Stimulated activated CD4-positive, alpha-beta T cell treated with anti-CD3 and anti-CD28 coated beads, Interleukin-15, amount 100 ng/mL, for 1 hour (primary cell): ENCODE results near the gene SMIM31.

Experiments used
- DNase-seq, 2 donors: peaks; one replicate each; pipeline ENCODE4 v3.0.0-alpha.2; 2020; ENCODE audit warnings: low read depth in 1 of 2, low spot score in 1 of 2

The SMIM31 gene

DNA sequence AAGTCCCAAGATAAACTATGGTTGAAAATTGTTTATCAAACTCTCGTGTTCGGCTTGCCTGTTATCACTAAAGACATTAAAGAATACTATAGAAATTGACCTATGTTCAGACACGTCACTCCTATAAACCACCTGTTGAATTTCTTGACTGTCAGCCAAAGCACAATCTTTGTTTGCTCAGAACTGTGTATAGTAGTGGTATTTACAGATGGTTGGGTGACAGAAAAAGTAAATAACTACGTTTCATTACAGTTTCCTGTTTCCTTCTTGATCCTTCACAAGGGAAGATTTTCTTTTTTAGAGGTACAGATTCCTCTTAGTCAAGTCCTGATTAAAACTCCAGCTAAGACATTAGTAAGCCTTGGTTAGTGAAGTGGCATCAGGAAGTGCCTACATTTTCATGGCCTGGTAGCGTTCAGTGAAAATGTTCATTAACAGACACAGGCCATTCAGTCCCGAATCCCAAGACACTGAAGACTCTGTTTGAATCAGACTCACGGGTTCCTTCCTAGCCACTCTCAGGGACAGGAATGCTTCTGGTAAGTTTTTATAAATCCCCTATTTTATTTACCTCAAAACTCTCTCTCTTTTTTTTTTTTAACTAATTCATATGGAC lies at the start of gene SMIM31:
Gene SMIM31, plus strand, starts transcription at position 259 of the 616 bp plus-strand sequence. CDS start 16,313 bp downstream, outside the sequence.
- DNase-seq, result no peak

GRCh38 chr4:164706675-164707074 lies 47.3 kb upstream of the SMIM31 start:
- no peak for DNase-seq

GRCh38 chr4:164716901-164717300 lies 37.0 kb upstream of the SMIM31 start:
- no peak for DNase-seq

GRCh38 chr4:164718827-164719226 lies 35.1 kb upstream of the SMIM31 start:
- DNase-seq, result no peak

DNA sequence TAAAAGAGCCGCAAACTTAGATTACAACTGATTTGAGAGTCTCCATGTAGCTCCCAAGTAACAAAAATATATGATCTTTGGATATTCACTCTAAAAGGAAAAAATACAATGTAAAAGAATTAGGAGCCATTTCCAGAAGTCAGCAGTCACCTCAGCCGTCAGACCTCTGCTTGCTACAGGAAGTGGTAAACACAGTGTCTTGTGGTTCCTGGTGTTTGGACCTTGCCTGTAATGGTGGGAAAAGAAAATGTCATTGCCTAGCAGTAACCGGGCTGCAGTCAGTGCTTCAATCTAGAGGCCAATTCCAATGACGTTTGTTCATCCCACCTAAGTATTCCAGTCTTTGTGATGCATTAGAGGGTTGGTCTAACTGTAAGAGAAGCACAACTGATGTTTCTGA lies 28.9 kb upstream of the SMIM31 start:
- DNase-seq, result no peak

DNA sequence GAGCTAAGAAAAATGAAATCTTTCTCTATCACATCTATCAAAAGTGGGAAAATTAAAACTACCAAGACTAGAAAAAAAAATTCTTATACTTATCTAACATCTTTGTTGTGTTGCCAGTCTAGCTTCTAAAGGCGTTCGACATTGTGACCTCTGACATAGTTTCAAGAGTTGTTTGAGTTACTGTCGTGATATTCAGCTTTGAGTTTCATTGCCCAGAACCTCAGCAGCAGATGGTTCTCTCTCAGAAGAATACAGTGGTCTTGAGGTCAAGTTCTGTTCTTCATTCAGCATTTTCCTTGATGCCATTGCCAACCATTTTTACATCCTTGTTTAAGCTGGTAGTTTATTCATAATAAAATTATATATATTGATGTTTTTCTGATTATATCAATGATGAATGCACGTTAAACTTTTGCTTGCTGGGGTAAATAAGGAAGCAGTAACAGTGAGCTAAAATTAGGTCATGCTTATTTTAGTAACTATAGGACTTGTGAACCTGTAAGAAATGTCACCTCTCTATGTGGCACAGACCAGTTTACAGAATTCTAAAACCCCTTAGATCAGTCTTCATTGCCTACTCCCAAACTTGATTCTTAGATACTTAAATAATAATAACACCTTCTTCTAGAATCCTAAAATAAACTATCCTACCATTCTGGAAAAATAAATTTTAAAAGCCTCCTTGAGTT lies 23.1 kb upstream of the SMIM31 start:
- no peak for DNase-seq

DNA sequence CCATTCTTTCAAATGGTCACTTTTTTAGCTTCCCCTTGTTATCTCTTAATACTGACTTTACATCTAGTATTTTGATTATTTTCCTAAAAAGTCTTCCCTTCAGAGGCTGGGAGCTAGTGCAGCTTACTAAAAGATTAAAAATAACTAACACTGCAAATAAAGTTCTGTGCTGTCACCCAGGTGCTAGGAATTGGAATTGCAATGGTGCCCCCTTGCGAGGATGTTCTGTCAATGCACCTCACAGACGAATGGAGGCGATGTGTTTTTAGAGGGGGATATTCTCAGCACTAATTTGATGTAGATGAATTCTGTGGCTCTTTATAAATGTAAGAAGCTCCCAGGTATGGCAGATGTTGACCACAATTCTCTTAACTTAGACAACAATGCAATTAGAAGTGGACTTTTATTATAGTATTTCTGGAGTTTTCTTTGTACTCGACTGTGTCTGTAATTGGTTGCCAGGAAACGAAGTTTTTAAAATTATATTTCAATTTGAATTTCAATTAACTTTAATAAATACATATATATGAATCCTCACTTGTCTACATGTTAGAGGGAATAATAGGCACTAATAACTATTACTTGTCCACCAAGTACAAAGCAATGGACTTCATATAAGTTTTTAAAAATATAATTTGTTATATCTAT lies 22.0 kb upstream of the SMIM31 start:
- peak in 1 of 2 donors; percentile 3 for DNase-seq

GRCh38 chr4:164734484-164734883 lies 19.4 kb upstream of the SMIM31 start:
- DNase-seq, result no peak

DNA sequence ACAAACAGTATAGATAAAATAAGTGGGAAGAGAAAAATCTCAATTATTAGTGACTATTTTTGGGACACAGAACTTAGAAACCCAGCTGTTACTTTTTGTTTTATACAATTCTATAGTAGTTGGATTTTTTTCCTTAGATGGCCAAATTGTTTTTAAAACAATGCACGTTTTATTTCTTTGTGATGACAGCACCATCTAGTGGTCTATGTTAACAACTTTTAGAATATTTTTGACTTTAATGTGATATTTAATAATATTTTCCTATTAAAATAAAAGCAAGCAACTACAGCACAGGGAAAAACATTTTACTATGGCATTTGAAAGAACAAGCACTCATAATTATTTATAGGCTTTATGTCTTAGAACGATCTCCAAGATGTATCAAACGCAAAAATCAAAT lies 5.6 kb upstream of the SMIM31 start:
- DNase-seq, result no peak

DNA sequence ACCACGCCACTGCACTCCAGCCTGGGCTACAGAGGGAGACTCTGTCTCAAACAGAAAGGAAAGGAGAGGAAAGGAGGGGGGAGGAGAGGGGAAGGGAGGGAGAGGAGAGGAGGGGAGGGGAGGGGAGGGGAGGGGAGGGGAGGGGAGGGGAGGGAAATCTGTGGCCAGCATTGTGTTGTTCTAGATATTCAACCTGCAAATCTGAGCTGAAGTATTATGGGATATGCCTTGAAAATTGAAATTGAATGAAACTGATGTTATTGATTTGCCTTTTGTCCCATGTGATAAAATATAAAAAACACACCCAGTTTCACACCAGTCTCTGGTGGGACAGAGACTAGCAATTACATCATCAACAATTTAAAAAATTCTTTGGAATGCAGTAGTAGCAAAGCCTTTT lies 1.5 kb downstream of the SMIM31 start:
- no peak for DNase-seq

GRCh38 chr4:164756686-164757085 lies 2.8 kb downstream of the SMIM31 start:
- no peak for DNase-seq

DNA sequence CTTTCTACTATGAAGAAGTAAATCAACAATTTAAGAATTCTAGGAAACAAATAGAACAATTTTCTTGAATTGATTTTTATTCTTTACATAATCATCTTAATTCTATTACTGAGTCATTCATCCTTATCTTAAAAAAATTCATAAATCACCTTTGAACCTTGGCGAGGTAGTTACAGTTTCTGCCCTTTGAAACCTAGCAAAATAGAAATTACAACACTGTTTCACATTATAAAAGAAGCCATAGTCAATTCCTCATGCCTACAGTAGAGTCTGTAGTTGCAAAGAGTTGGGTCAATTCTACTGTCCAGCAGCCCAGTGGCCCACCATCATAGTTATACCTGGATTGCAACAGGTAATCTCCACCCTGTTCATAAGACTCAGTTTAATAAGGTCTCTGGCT lies 7.3 kb downstream of the SMIM31 start:
- DNase-seq, result no peak

- no peak for DNase-seq
Measured at GRCh38 chr4:164761746-164762275, 7.9 kb downstream of the SMIM31 start.

DNA sequence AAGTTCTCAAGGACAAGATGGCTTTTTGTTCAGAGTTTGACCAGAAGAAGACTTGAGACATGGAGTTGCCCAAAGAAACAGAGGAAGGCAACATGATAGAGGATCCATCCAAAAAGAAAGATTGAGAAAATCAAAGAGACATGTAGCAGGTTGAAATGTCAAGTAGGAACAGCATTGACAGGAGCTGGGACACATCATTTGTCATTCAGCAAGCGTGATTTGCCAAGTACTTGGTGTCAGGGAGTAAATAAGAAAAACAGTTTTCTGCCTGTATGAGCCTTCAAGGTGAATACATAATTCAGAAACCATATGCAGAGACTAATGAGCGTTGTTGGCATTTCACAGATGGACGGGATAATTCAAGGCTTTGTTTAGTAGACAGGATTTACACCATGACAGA lies 11.2 kb downstream of the SMIM31 start:
- DNase-seq, result no peak

- no peak for DNase-seq
Measured at GRCh38 chr4:164765833-164766232, 11.9 kb downstream of the SMIM31 start.

DNA sequence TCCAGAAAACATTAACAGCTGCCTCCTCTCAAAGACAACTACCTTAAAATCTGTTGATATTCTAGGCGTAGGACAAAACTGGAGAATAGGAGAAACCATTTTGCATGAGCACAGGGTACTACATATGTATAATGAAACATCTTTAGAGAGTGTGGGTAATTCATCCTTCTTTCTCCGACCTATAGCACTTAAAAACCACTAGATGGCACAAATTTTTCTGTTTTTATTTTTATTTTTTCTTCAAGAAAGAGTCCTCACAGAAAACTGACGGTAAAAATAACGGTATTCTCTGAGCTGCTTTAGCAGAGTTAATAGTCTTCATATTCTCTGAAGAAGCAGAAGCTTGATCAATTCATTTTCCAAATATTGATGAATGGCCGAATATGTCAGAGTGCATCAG lies 14.6 kb downstream of the SMIM31 start:
- DNase-seq, result no peak

DNA sequence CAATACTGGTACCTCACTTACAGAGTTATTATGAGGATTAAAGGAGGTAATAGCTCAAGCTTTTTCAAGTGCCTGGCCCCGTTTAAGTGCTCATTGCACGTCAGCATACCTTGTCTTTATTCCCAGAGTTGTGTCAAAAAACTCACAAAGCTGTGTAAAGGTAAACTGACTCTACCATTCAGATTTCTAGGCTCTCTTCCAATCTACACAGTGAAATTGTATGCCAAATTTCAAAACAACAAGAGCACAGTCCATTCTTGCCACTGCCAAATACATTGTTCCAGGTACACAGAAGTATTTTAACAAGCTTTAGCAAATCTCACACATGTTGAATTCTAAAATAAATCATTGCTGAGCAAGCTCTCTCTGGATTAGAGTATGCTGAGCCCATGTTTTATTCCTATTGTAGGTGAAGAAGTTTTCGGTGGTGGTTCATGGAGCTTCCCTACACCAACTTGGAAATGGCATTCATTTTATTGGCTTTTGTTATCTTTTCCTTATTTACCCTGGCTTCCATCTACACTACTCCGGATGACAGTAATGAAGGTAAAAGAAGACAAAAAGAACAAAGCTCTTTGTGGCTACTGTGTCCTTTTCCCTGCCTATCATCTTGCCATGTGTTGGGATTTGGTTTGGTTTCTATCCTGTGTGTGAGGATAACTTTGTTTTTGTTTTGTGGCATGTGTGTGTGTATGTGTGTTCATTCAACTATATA lies 16.2 kb downstream of the SMIM31 start:
- DNase-seq, result no peak

GRCh38 chr4:164771088-164771487 lies 17.2 kb downstream of the SMIM31 start:
- DNase-seq, result no peak

DNA sequence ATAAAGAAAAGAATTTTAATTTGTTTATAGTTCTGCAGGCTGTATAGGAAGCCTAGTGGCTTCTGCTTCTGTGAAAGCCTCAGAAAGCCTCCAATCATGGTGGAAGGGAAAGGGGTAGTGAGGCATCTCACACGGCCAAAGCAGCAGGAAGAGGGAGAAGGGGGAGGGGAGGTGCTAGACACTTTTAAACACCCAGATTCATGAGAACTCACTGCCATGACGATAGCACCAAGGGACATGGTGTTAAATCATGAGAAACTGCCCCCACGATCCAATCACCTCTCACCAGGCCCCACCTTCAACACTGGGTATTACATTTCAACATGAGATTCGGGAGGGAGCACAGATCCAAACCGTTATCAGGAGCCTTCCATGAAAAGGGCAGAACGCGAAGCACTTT lies 18.1 kb downstream of the SMIM31 start:
- no peak for DNase-seq

DNA sequence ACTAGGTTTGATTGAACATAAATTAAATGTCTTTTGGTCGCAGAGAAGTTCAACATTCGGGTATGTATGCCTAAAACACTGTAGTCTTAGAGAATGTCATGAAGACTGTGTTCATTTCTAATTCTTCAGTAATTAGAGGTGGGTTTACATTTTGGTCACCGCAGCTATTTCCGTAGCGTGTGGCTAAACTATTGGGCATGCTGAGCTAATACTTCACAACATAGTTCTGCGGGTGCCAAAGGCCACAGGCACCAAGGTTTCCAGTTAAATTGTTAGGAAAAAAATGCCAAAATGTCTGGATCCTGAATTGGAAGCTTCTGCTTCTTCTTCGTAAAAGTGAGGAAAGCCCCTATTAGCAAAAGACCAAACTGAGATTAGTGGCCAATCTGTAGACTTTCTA lies 25.1 kb downstream of the SMIM31 start:
- DNase-seq, result no peak

DNA sequence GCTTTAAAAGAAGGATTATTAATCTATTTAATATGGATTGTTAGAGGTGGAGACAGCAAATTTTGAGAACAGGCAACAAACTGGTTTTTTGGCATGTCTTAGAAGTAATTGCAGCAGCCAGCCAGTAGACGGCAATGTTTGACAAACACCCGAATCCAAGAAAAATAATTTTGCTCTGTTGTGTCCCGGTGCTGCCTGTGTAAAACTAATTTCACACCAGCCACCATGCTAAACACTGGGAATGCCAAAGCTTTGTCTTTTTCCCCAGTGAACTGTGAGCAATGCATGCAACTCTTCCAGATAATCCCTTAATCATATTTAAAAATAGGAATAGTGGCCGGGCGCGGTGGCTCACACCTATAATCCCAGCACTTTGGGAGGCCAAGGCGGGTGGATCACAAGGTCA lies 25.9 kb downstream of the SMIM31 start:
- DNase-seq, result no peak

GRCh38 chr4:164780839-164781238 lies 26.9 kb downstream of the SMIM31 start:
- DNase-seq, result no peak
